Natural killer cell treated with Interleukin-12 subunit alpha and Interleukin-12 subunit beta and Interleukin-15 and Interleukin-18, amount 100 ng/mL, for 72 hours (primary cell): ENCODE data around the gene OLFML2A. TPM values are rescaled to one million over a fixed set of nuclear protein-coding genes. Genes with fewer than 3 reads are reported as not detected.
A peak's percentile ranks its signal among the peaks of the same experiment; 100 is the strongest.

ENCODE experiments used
- ATAC-seq, 2 donors: fragments of 150-1000 bp; cut with Tn5 transposase in 1 of 2; sonication (Bioruptor Pico), chemical (Tn5 transposase) in 1 of 2; 2 replicates each; pipeline ENCODE4 v1.10.0; 2021
- DNase-seq: peaks from one replicate; pipeline ENCODE4 v3.0.0; 2022; ENCODE audit warnings: low spot score
- H3K27ac Mint-ChIP-seq, 2 donors: 1 replicate in 1 of 2; 2 replicates in 1 of 2; pipeline ENCODE4 v1.8.0; 2022; ENCODE audit warnings: mixed read lengths in 2 of 2, mild to moderate bottlenecking in 1 of 2, moderate library complexity in 1 of 2
- H3K27me3 Mint-ChIP-seq, 2 donors: 1 replicate in 1 of 2; 2 replicates in 1 of 2; pipeline ENCODE4 v1.8.0; 2022; ENCODE audit warnings: mixed read lengths in 2 of 2
- H3K36me3 Mint-ChIP-seq: one replicate; pipeline ENCODE4 v1.8.0; 2022; ENCODE audit warnings: mixed read lengths
- H3K4me1 Mint-ChIP-seq, 2 donors: 1 replicate in 1 of 2; 2 replicates in 1 of 2; pipeline ENCODE4 v1.8.0; 2022; ENCODE audit warnings: low read depth in 2 of 2, mixed read lengths in 2 of 2, mild to moderate bottlenecking in 1 of 2
- H3K4me3 Mint-ChIP-seq: one replicate; pipeline ENCODE4 v1.8.0; 2022; ENCODE audit warnings: mixed read lengths
- H3K9me3 Mint-ChIP-seq: 2 replicates; pipeline ENCODE4 v1.8.0; 2022; ENCODE audit warnings: mixed read lengths
- total RNA-seq, 2 donors: library from RNA; stranded (reverse); gene quantifications; one replicate each; pipeline ENCODE4 v1.2.3, GENCODE V29; 2022

The OLFML2A gene
- total RNA-seq, 2 donors from 2014 or later = not detected

GRCh38 chr9:124788542-124789217 is 11.7 kb downstream of the OLFML2A start:
- H3K27me3 Mint-ChIP-seq = peaks cover 0 to 2% of the 10 kb centered on the region in 2 donors
- DNase-seq (no peak), ATAC-seq (no peak)
- H3K36me3 Mint-ChIP-seq = no peaks in the 10 kb centered on the region
- no peaks in the 10 kb centered on the region for H3K9me3 Mint-ChIP-seq
- H3K27ac Mint-ChIP-seq = no peak overlapping the region
- H3K4me1 Mint-ChIP-seq = no peaks in the 10 kb centered on the region
- H3K4me3 Mint-ChIP-seq = no peak overlapping the region

DNA sequence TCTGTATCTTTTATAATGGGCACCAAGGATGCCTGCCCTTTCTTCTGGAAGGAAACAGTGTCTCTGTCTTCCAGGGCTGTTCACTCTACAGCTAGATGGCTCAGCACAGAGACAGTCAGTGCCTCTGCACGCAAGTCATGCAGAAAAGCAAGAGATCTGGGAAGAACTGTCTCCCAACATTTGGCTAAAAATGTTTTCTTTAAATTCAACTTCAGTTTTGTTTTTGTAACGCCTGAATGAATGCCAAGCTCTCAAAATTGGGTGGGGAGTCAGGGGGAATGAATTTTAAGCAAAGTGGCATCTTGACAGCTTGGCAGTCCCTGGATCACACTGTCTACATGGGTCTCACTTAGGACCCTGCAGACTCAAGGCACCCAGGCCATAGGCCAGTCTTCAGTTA is 12.6 kb downstream of the OLFML2A start:
- ATAC-seq = no peak
- H3K27ac Mint-ChIP-seq = no peak overlapping the region
- H3K27me3 Mint-ChIP-seq = peaks cover 0 to 2% of the 10 kb centered on the region in 2 donors
- H3K4me1 Mint-ChIP-seq = no peaks in the 10 kb centered on the region
- no peaks in the 10 kb centered on the region for H3K9me3 Mint-ChIP-seq
- no peak for DNase-seq
- H3K36me3 Mint-ChIP-seq = no peaks in the 10 kb centered on the region
- no peak overlapping the region for H3K4me3 Mint-ChIP-seq

- H3K27ac Mint-ChIP-seq = no peak overlapping the region
These were observed 13.4 kb downstream of the OLFML2A start for GRCh38 chr9:124790301-124790700.

GRCh38 chr9:124790801-124791505 is 14.0 kb downstream of the OLFML2A start:
- H3K4me3 Mint-ChIP-seq = no peak overlapping the region
- H3K27ac Mint-ChIP-seq = no peak overlapping the region
- peaks cover 0 to under 1% of the 10 kb centered on the region in 2 donors for H3K27me3 Mint-ChIP-seq
- H3K4me1 Mint-ChIP-seq = no peaks in the 10 kb centered on the region
- DNase-seq (peak; percentile 10), ATAC-seq (no peak)
- no peaks in the 10 kb centered on the region for H3K36me3 Mint-ChIP-seq
- no peaks in the 10 kb centered on the region for H3K9me3 Mint-ChIP-seq

More at GRCh38 chr9:124790301-124790700, 13.4 kb downstream of the OLFML2A start:
- no peaks in the 10 kb centered on the region for H3K9me3 Mint-ChIP-seq
- ATAC-seq (no peak), DNase-seq (no peak)
- H3K27me3 Mint-ChIP-seq = peaks cover 0 to 2% of the 10 kb centered on the region in 2 donors
- H3K4me3 Mint-ChIP-seq = no peak overlapping the region
- no peaks in the 10 kb centered on the region for H3K4me1 Mint-ChIP-seq
- H3K36me3 Mint-ChIP-seq = no peaks in the 10 kb centered on the region

DNA sequence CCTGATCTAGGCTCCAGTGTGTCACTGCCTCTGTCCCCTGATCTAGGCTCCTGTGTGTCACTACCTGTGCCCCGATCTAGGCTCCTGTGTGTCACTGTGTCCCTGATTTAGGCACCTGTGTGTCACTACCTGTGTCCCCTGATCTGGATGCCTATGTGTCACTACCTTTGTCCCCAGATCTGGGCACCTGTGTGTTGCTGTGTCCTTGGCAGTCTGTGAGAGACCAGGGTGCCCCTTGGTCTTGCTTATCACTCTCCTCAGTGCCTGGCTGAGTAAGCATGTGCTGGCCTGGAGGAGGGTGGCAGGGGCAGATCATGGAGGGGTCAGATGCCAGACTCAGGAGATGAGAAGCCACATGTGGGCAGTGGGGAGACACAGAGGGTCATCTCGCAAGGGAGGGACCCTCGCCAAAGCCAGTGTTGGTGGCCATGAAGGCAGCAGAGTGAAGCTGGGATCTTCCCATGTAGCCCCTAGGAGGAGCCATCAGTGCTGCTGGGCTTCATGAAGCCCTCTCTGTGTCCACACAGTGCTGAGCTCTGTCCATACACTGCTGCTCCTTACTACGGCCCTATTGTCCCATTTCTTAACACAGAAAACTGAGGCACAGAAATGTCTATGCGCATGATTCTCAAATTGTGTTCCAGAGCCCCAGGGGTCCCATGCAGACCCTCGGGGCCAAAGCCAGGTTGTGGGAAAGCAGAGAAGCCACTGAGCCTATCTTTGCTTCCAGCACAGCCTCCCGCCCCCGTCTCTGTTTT is 15.5 kb downstream of the OLFML2A start:
- Mint-ChIP-seq H3K27ac (peak overlapping the region in 1 of 2 donors; percentile 21), H3K27me3 (no peaks in the 10 kb centered on the region), H3K4me1 (no peaks in the 10 kb centered on the region), H3K4me3 (no peak overlapping the region), H3K9me3 (no peaks in the 10 kb centered on the region), H3K36me3 (no peaks in the 10 kb centered on the region)
- peak; percentile 26 for DNase-seq
- ATAC-seq = no peak

GRCh38 chr9:124793015-124793541 is 16.1 kb downstream of the OLFML2A start:
- no peaks in the 10 kb centered on the region for H3K36me3 Mint-ChIP-seq
- no peaks in the 10 kb centered on the region for H3K9me3 Mint-ChIP-seq
- ATAC-seq = peak in 1 of 2 donors; percentile 19
- no peak overlapping the region for H3K27ac Mint-ChIP-seq
- no peaks in the 10 kb centered on the region for H3K27me3 Mint-ChIP-seq
- DNase-seq = peak; percentile 8
- no peak overlapping the region for H3K4me3 Mint-ChIP-seq
- H3K4me1 Mint-ChIP-seq = no peaks in the 10 kb centered on the region

- H3K27ac Mint-ChIP-seq = no peak overlapping the region
- no peak overlapping the region for H3K4me3 Mint-ChIP-seq
- ATAC-seq (no peak), DNase-seq (no peak)
- no peaks in the 10 kb centered on the region for H3K27me3 Mint-ChIP-seq
- H3K9me3 Mint-ChIP-seq = no peaks in the 10 kb centered on the region
- no peaks in the 10 kb centered on the region for H3K4me1 Mint-ChIP-seq
- no peaks in the 10 kb centered on the region for H3K36me3 Mint-ChIP-seq
These were observed 18.1 kb downstream of the OLFML2A start for GRCh38 chr9:124794902-124795491.

- DNase-seq (no peak), ATAC-seq (no peak)
- Mint-ChIP-seq H3K36me3 (no peaks in the 10 kb centered on the region), H3K4me3 (no peak overlapping the region), H3K9me3 (no peaks in the 10 kb centered on the region), H3K4me1 (no peaks in the 10 kb centered on the region), H3K27me3 (peaks cover 0 to 3% of the 10 kb centered on the region in 2 donors), H3K27ac (no peak overlapping the region)
These were observed 19.0 kb downstream of the OLFML2A start for GRCh38 chr9:124795881-124796431.

- ATAC-seq (no peak), DNase-seq (no peak)
- Mint-ChIP-seq H3K9me3 (no peaks in the 10 kb centered on the region), H3K27ac (no peak overlapping the region), H3K4me1 (no peaks in the 10 kb centered on the region), H3K27me3 (peaks cover 0 to 3% of the 10 kb centered on the region in 2 donors), H3K4me3 (no peak overlapping the region), H3K36me3 (no peaks in the 10 kb centered on the region)
These were observed 20.6 kb downstream of the OLFML2A start for GRCh38 chr9:124797343-124798103.

DNA sequence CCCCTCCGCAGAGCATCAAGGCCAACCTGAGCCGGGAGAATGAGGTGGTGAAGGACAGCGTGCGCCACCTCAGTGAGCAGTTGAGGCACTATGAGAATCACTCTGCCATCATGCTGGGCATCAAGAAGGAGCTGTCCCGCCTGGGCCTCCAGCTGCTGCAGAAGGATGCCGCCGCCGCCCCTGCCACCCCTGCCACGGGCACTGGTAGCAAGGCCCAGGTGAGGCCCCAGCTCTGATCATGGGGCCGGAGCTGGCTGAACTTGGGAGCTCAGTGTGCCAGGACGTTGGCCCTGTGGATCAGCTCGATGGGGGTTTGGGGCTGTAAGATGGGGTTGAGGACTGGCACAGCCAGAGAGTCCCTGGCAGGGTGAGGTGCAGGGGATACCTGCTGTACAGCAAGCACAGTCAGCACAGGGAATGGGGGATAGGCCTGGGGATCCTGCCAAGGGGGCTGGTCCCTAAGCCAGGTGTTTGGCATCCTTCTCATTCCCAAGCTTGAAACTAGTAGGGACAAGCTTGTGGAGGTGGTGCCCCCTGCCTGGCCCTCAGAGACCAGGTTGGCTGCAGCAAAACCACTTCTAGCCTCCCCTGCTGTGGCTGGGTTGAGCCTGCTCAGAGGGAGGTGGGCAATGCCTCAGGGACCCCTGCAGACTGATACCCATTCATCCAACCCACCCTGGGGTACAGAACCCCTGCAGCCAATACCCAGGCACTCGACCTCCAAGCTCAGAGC is 22.5 kb downstream of the OLFML2A start:
- ATAC-seq (peak in 1 of 2 donors; percentile 17), DNase-seq (no peak)
- no peak overlapping the region for H3K4me3 Mint-ChIP-seq
- no peaks in the 10 kb centered on the region for H3K36me3 Mint-ChIP-seq
- no peaks in the 10 kb centered on the region for H3K9me3 Mint-ChIP-seq
- H3K27ac Mint-ChIP-seq = no peak overlapping the region
- no peaks in the 10 kb centered on the region for H3K4me1 Mint-ChIP-seq
- peaks cover 0 to 3% of the 10 kb centered on the region in 2 donors for H3K27me3 Mint-ChIP-seq

- H3K9me3 Mint-ChIP-seq = no peaks in the 10 kb centered on the region
- H3K36me3 Mint-ChIP-seq = no peaks in the 10 kb centered on the region
- H3K4me1 Mint-ChIP-seq = no peaks in the 10 kb centered on the region
- DNase-seq (peak; percentile 37), ATAC-seq (no peak)
- no peak overlapping the region for H3K27ac Mint-ChIP-seq
- H3K4me3 Mint-ChIP-seq = no peak overlapping the region
- peaks cover 0 to 3% of the 10 kb centered on the region in 2 donors for H3K27me3 Mint-ChIP-seq
These were observed 23.6 kb downstream of the OLFML2A start for GRCh38 chr9:124800306-124801259.
